HL-60 (cell line): ENCODE data around the gene SBNO2.
A peak's percentile ranks its signal among the peaks of the same experiment; 100 is the strongest.

Experiments
- REST ChIP-seq: IDR thresholded peaks from 2 replicates; pipeline ENCODE4 v1.6.1; 2012; ENCODE audit warnings: low read depth; ENCODE audit not compliant: insufficient replicate concordance
- TF ChIP-seq, protein P1 (sequence below): IDR thresholded peaks from one replicate; pipeline ENCODE4 v1.5.1; 2011; ENCODE audit warnings: low read length, control low read depth, inconsistent platforms; ENCODE audit not compliant: insufficient read depth

DNA sequence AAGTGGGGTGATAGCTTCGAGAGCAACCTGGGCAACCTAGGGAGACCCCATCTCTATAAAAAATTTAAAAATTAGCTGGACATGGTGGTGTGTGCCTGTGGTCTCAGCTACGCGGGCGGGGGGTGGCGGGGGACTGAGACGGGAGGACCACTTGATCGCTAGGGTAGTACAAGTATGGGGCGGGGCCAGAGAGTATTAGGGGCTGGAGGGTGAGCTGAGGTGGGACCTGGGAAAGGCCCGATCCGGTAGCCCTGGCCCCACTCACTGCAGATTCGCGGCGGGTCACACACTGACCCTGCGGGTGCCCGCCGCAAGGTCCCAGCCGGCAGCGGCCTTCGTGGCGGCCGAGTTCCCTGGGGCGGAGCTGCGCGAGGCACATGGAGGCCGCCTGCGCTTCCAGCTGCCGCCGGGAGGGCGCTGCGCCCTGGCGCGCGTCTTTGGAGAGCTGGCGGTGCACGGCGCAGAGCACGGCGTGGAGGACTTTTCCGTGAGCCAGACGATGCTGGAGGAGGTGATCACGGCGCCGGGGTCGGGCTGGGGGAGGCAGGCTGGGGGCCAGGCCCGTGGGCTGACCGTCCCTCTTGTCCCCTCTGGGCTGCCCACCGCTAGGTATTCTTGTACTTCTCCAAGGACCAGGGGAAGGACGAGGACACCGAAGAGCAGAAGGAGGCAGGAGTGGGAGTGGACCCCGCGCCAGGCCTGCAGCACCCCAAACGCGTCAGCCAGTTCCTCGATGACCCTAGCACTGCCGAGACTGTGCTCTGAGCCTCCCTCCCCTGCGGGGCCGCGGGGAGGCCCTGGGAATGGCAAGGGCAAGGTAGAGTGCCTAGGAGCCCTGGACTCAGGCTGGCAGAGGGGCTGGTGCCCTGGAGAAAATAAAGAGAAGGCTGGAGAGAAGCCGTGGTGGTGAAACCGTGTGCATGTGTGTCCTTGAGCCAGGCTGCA lies 109.1 kb downstream of the SBNO2 start:
- TF ChIP-seq, protein P1, sequence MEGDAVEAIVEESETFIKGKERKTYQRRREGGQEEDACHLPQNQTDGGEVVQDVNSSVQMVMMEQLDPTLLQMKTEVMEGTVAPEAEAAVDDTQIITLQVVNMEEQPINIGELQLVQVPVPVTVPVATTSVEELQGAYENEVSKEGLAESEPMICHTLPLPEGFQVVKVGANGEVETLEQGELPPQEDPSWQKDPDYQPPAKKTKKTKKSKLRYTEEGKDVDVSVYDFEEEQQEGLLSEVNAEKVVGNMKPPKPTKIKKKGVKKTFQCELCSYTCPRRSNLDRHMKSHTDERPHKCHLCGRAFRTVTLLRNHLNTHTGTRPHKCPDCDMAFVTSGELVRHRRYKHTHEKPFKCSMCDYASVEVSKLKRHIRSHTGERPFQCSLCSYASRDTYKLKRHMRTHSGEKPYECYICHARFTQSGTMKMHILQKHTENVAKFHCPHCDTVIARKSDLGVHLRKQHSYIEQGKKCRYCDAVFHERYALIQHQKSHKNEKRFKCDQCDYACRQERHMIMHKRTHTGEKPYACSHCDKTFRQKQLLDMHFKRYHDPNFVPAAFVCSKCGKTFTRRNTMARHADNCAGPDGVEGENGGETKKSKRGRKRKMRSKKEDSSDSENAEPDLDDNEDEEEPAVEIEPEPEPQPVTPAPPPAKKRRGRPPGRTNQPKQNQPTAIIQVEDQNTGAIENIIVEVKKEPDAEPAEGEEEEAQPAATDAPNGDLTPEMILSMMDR = peak; percentile 74
- TF ChIP-seq REST = no peak
